HG03139 (cell line): Measurements from ENCODE around the gene PARD6A.

ENCODE experiments used
- ATAC-seq: cut with Tn5 transposase; IDR thresholded peaks from one replicate; pipeline ENCODE4 v1.9.1; 2021; ENCODE audit not compliant: unreplicated experiment

Gene PARD6A

GRCh38 chr16:67660564-67661028 lies at the start of gene PARD6A:
PARD6A (plus strand) TSS chr16:67660960; CDS start chr16:67661039, 79 bp downstream.
- peak; percentile 72 for ATAC-seq

GRCh38 chr16:67613808-67614207 lies 47.0 kb upstream of the PARD6A start:
- no peak for ATAC-seq

- no peak for ATAC-seq
Measured at GRCh38 chr16:67628216-67628615, 32.5 kb upstream of the PARD6A start.

GRCh38 chr16:67632415-67633172 lies 28.2 kb upstream of the PARD6A start:
- no peak for ATAC-seq

GRCh38 chr16:67636713-67637112 lies 24.0 kb upstream of the PARD6A start:
- ATAC-seq: no peak

- no peak for ATAC-seq
Measured at GRCh38 chr16:67637625-67638024, 23.1 kb upstream of the PARD6A start.

GRCh38 chr16:67641779-67642708 lies 18.7 kb upstream of the PARD6A start:
- ATAC-seq: no peak

GRCh38 chr16:67644038-67644437 lies 16.7 kb upstream of the PARD6A start:
- ATAC-seq: no peak

- ATAC-seq: no peak
Measured at GRCh38 chr16:67645397-67646121, 15.2 kb upstream of the PARD6A start.

GRCh38 chr16:67647111-67647651 lies 13.6 kb upstream of the PARD6A start:
- no peak for ATAC-seq

GRCh38 chr16:67647681-67648080 lies 13.1 kb upstream of the PARD6A start:
- ATAC-seq: no peak

- no peak for ATAC-seq
Measured at GRCh38 chr16:67648088-67648763, 12.5 kb upstream of the PARD6A start.

GRCh38 chr16:67648764-67649407 lies 11.9 kb upstream of the PARD6A start:
- no peak for ATAC-seq

- no peak for ATAC-seq
Measured at GRCh38 chr16:67649494-67649931, 11.2 kb upstream of the PARD6A start.

- no peak for ATAC-seq
Measured at GRCh38 chr16:67650023-67650422, 10.7 kb upstream of the PARD6A start.

- no peak for ATAC-seq
Measured at GRCh38 chr16:67651039-67651438, 9.7 kb upstream of the PARD6A start.

GRCh38 chr16:67651847-67652246 lies 8.9 kb upstream of the PARD6A start:
- no peak for ATAC-seq

GRCh38 chr16:67652578-67653127 lies 8.1 kb upstream of the PARD6A start:
- ATAC-seq: no peak

GRCh38 chr16:67653128-67653788 lies 7.5 kb upstream of the PARD6A start:
- ATAC-seq: no peak
